GM18505 (cell line): Measurements from ENCODE around the gene ELK4.

ENCODE experiments used
- ATAC-seq: cut with Tn5 transposase; IDR thresholded peaks from one replicate; pipeline ENCODE4 v1.9.1; 2021; ENCODE audit not compliant: unreplicated experiment
- POLR2A ChIP-seq: IDR thresholded peaks from 4 replicates; pipeline ENCODE4 v1.6.1; 2011; ENCODE audit warnings: borderline replicate concordance; ENCODE audit not compliant: insufficient read depth, insufficient read length; ENCODE audit errors: extremely low read depth

The ELK4 gene

DNA sequence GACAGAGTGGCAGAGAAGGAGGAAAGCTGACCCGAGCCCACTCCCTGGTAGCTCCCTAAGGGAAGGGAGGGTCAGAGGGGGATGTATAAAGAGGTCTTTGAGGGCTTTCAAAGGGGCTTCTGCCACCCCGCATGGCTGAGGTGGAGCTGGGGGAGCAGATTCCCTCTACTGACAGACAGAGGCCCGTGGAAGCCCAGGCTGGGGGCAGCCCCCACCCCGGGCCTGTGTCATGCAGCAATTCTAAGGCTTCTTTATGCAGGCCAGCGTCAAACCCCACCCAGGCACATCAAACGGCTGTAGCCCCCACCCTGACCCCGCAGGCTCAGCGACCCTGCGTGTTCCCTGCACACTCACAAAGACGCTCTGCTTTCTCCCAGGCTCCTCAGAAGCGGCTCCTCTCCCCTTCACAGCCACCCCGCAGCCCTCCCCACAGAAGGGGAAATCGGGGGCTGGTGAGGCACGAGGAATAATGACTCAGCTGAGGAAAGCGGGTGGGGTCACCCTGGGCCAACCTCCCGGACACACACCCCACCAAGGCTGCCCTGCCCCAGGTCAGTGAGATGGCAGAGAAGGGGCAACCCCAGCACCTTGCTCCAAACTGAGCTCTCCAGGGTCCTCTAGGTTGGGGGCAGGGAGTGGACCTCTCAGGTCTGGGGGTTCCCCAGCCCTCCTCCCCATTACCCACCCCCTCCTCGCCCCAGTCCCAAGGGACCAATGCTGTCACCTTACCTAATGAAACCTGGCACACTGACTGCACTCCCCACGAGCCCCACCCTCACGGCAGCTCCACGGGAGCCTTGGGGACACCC is 37.7 kb upstream of the ELK4 start:
- TF ChIP-seq POLR2A = peak; percentile 28

DNA sequence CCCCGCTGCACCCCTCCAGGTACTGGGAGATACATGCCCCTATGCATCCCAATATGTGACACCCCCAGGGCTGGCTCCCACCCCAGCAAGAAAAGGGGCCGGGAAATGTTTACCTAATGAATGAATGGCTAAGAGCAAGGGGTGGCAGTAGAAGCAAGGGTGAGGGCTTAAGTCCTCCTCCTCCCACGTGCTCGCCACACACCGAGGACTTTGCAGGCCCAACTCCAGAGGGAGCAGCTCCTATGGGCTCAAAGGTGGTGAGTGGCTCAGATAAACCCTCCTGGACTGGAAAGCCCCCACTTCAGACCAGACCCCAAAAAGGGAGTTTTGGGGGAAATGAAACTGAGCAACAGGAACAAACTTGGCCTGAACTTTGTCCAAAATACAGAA is 37.1 kb upstream of the ELK4 start:
- TF ChIP-seq POLR2A = no peak
- ATAC-seq = no peak

More for the DNA sequence above, 37.7 kb upstream of the ELK4 start:
- ATAC-seq = no peak

DNA sequence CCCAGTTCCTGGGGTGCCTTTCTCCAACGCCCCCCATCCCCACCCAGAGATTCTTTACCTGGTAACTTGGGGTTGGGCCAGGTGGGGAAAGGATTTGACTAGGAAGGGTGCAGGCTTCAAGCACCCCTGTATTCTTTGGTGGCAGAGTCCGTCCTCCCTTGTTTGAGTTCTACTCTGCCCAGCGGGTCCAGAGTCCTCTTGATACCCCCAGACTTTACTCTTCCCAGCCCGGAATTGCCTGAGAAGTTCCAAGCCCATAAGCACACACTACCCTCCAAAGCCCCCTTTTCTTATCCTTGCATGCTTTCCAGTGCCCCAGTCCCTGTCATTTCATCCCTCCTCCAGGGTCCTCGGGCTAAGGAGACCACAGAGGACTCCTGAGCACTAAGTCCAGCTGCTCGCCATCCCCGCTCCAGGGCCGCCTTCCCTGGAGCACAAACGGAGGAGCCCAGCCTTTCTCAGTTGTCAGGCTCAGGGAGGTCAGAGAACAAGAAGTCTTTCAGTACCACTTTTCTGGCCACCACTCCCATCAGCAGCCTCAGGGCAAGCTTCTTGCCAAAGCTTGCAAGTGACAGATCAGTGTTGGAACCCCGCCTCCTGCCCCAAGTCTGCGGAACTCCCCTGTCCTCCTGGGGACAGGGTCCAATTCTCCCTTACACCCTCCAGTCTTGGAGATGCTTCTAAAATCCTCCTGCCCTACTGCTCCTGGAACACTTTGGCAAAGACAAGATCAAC is 36.3 kb upstream of the ELK4 start:
- no peak for ATAC-seq
- TF ChIP-seq POLR2A = no peak

DNA sequence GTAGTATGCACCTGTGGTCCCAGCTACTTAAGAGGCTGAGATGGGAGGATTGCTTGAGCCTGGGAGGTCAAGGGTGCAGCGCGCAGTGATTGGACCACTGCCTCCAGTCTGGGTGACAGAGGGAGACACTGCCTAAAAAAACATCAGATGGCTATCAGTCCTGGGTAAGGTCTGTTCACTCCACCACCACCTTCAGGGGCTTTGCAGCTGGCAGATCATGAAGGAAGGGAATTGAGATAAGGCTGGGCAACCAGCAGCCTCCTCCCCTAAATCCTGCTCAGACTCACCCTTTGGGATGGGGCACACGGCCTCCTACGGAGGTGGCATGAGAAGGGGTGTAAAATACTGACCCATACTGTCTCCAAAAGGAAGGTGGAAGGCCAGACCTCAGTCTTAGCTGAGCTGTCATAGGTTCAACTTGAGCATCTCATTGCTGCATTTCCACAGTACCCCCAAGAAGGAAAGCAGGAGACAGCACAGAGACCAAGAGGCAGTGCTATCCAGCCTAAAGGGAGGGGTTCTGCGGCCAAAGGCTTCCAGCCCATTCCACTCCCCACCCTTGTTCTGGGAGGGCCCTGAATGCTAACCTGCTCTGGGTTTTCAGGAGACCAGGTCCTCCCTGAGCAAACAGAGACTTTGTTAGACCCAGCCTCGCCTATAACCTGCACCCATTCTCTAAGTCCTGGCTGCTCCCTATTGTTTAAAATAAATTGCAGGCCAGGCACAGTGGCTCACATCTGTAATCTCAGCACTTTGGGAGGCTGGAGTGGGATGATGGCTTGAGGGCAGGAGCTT is 34.8 kb upstream of the ELK4 start:
- ATAC-seq = no peak
- TF ChIP-seq POLR2A = no peak

DNA sequence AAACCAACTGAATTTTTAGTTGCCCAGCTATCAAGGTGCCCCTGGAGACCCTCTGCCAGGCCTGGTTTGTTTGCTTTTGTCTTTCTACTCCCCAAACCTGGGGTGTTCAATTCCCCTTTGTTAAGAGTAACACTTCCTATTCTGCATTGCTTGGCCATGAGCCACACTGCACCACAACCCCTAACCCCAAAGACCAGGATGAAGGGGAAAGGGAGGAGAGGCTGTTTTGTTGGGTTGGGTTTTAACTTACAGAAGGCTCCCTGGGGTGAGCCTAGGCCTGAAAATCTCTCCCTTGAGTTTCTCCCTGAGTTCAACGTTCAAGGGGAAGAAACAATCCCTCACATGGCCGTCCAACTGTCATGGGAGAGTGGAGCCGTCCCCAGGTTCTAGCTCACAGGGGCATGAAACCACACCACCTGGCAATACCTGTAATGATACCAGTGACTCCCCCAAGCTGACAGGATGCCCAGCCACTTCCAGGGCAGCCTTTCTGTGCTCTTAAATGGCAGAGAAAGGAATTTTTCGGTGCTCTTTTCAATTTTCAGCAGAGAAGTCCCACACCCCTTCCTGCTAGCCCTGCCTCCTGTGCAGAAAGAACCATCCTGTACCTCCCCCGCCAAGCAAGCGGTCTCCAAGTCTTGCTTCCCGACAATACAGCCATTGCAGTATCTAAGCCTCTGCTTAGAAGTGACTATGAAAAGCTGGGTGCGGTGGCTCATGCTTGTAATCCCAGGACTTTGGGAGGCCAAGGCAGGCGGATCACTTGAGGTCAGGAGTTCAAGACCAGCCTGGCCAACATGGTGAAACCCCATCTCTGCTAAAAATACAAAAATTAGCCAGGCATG is 33.6 kb upstream of the ELK4 start:
- ATAC-seq = no peak
- no peak for TF ChIP-seq POLR2A

DNA sequence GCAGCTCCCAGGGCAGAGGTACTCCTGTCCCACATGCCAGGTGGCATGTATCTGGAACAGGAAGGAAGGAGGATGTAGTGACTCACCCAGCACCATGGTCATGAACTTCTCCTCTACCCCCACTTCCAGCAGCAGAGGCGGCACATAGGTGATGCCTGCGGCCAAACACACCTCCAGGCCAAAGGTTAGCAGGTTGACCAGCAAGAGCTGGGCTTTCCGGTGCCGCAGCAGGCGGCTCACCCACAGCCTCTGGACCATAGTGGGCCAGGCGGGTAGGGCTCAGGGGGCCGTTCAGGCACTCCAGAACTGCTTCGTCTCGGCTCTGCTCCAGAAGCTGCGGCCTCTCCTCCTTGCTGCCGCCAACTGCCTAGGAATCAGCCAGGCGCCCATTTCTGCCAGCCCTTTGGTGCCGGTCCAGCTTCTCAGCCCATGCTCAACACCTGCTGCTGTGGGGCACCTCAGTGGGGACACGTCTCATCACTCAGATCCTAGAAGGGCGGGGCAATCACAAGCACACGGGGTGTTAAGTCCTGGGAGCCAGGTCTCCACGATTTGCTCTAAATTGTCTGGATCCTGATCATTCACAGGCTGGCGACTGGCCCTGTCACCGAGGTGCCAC is 32.7 kb upstream of the ELK4 start:
- no peak for TF ChIP-seq POLR2A
- no peak for ATAC-seq

DNA sequence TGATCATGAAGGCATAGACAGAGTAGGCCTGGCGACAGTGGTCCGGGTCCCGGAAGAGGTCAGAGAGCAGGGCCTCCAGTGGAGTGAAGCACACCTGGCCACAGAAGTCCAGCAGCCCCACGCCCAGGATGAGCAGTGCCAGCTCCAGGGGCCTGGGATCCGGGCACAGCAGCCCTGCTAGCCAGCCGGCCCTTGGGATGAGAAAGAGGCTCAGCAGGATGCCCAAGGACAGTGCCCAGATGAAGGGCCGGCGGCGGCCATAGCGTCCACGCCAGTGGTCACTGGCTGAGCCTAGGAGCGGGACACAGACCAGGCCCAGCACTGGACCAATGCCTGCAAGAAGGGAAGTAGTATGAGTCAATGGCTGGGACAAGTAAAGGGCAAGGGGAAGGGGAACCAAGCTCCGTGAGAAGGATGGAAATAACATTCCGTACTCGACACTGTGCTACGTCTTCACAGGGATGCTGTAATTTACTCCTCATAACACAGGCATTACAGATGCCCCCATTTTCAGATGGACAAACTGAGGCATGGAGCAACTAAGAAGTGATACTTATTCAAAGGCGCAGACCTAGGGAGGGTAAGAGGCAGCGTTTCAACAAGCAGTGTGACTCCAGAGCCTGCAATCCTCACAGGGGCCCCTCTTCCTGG is 31.6 kb upstream of the ELK4 start:
- ATAC-seq = no peak
- TF ChIP-seq POLR2A = no peak

DNA sequence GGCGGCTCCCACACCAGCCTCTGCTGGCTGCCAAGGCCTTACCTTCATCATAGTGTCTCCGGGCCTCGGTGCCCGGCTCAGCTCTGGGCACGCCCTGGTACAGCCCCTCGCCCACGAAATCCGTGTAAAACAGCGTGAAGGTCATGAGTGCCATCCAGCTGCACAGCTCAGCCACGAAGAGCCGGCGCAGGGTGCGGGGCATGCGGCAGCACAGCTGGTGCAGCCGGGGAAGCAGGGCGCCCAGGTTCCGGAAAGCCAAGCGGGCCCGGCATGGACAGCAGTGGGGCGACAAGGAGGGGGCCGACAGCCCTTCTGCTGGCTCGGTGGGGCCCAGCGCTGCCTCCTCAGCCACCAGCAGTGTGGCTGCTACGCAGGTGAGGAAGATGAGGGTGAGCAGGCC is 31.0 kb upstream of the ELK4 start:
- ATAC-seq = no peak
- no peak for TF ChIP-seq POLR2A

DNA sequence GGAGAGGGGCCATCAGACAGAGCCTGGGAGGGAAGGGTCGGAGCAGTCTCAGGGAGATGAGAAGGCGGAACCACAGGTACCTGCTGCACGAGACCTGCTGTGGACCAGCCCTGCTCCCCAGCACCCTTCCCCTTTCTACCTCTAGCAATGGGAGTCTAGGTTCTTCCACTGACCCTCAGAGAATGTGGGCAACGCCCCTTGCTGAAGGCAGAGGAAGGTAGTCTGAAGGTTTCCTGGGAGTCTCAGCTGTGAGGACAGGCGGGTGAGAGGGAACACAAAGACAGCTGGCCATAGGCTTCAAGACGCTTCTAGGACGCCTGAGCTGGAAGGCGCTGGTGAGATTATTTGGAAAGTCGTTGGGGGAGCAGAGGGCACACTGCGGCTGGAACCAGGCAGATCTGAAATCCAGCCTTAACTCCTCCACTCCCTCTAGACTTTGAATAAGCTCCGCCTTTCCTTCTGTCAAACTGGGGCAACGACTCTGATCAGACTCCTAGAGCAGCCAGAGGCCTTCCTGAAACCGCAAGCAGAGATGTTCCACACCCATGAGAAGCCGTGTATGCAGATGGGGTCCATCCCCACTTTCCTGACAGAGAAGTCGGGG is 30.4 kb upstream of the ELK4 start:
- no peak for ATAC-seq
- TF ChIP-seq POLR2A = no peak

DNA sequence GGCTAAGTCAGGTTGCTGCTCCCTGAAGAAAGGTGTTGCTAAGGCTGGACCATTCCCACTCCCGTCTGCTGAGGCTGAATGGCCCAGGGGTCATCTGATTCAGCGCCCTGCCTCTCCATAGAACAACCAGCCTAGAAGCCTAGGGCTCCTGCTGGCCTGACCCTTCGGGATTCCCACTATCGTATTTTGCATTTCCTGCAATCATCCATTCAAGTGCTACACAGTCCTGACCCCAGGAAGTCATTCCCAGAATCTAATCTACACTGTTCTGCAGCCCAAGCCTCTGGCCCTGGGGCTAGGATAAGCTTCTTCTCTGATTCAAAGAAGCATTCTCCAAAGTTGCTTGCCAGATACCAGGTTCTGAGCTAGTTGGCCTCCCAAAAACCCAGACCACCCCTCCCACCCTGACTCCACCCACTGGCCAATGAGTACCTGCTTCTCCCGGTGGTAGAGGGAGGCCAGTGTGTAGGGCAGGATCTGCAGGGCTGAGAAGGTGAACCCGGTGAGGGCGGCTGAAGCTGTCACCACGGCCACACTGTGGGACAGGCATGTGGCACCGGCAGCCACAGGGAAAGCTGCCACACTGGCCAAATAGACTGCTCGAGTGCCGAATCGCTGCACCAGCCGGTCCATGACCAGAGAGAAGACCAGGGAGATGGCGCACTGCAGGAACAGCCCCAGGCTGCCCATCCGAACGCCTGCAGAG is 29.8 kb upstream of the ELK4 start:
- ATAC-seq = no peak
- TF ChIP-seq POLR2A = no peak

DNA sequence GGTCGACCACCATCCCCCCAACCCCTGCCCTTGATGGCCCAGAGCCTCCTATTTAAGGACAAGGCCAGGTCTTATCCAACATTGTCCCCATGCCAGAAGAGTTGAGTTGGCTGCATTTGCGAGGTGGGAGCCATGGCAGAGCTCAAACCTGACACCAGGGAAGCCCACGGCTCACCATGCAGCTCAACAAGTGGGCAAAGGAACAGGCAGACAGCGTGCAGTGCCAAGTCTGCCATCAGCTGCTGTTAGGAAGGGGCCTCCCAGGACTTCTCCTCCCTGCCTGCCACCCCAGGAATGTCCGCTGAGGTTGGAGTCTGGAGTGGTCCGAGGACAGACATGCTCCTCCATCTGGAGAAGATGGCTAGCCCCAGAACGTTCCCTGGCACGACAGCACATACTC is 28.6 kb upstream of the ELK4 start:
- no peak for TF ChIP-seq POLR2A
- ATAC-seq = no peak
